HUDEP-2 (cell line): ENCODE results near the gene EWSR1.

Source experiments
- DNase-seq, 76 experiments: peaks; one replicate each; lab custom pipeline; 2025; ENCODE audit not compliant: unreplicated experiment in 76 of 76; lab: John Stamatoyannopoulos, UW

EWSR1 gene

GRCh38 chr22:29268511-29269229, 602 bp downstream of the EWSR1 start:
- peak in 46 of 76 experiments; percentile 3 to 64 (median 40) for DNase-seq

GRCh38 chr22:29269230-29269604, 1.1 kb downstream of the EWSR1 start:
- DNase-seq = no peak

- peak in 6 of 76 experiments; percentile 3 to 57 (median 24) for DNase-seq
These were observed 1.8 kb downstream of the EWSR1 start for GRCh38 chr22:29269731-29270474.

- DNase-seq = peak in 30 of 76 experiments; percentile 4 to 72 (median 36)
These were observed 2.6 kb downstream of the EWSR1 start for GRCh38 chr22:29270475-29271271.

- DNase-seq = no peak
These were observed 4.6 kb downstream of the EWSR1 start for GRCh38 chr22:29272624-29273023.

GRCh38 chr22:29275167-29275566, 7.1 kb downstream of the EWSR1 start:
- DNase-seq = no peak

- no peak for DNase-seq
These were observed 7.9 kb downstream of the EWSR1 start for GRCh38 chr22:29275819-29276565.

- no peak for DNase-seq
These were observed 9.9 kb downstream of the EWSR1 start for GRCh38 chr22:29277927-29278326.

- DNase-seq = no peak
These were observed 16.1 kb downstream of the EWSR1 start for GRCh38 chr22:29284196-29284595.

GRCh38 chr22:29288837-29289236, 20.8 kb downstream of the EWSR1 start:
- DNase-seq = no peak

GRCh38 chr22:29290061-29290460, 22.0 kb downstream of the EWSR1 start:
- DNase-seq = no peak

GRCh38 chr22:29291215-29291614, 23.1 kb downstream of the EWSR1 start:
- DNase-seq = no peak

GRCh38 chr22:29292379-29292778, 24.3 kb downstream of the EWSR1 start:
- DNase-seq = no peak

- no peak for DNase-seq
These were observed 30.6 kb downstream of the EWSR1 start for GRCh38 chr22:29298641-29299040.

GRCh38 chr22:29299136-29299900, 31.2 kb downstream of the EWSR1 start:
- DNase-seq = no peak

- DNase-seq = no peak
These were observed 32.4 kb downstream of the EWSR1 start for GRCh38 chr22:29300467-29300806.

GRCh38 chr22:29300807-29301601, 32.9 kb downstream of the EWSR1 start:
- DNase-seq = peak in 1 of 76 experiments; percentile 14

- no peak for DNase-seq
These were observed 33.8 kb downstream of the EWSR1 start for GRCh38 chr22:29301716-29302401.

- no peak for DNase-seq
These were observed 34.3 kb downstream of the EWSR1 start for GRCh38 chr22:29302402-29302680.
